GM19463 (cell line): ENCODE data around the gene STK33.

Source experiments
- ATAC-seq: cut with Tn5 transposase; IDR thresholded peaks from one replicate; pipeline ENCODE4 v1.9.1; 2021; ENCODE audit warnings: mild to moderate bottlenecking, moderate library complexity; ENCODE audit not compliant: unreplicated experiment

Gene STK33

GRCh38 chr11:8604078-8604723, 10.2 kb upstream of the STK33 start:
- ATAC-seq, result peak; percentile 97

- no peak for ATAC-seq
Observed at GRCh38 chr11:8603696-8604077, 9.7 kb upstream of the STK33 start.

DNA sequence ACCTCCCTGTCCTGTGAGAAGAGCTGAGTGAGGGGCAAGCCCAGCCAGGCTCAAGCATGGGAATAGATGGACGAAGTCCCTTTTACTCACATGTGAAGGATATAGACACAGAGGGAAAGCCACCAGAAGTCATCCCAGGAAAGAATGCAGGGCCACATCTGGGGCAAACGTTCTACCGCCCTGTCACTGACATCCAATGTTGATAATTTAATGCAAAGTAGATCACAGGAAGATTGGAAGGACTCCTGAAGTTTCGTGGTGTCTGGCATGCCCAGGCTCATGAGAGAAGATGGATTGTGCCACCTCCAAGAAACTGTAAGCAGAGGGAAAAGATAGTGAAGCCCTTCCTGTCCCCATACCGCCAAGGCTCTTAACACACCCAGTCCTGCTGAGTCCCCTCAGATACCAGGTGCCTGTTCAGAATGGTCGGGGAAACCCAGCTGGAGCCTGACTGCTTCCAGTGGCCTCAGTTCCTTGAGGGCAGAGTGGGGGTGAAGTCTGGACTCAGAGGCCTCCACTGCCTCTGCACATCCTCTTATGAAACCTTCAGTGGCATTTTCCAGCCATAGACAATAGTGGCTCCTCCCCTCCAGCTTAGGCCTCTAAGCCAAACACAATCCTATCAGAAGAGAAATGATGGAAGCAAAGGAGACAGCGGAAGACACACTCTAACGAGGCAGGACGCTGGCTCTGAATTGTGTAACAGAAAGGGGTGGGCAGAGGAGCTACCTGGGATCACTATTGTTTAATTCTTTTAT, 7.5 kb upstream of the STK33 start:
- ATAC-seq, result no peak

GRCh38 chr11:8598506-8598905, 4.5 kb upstream of the STK33 start:
- ATAC-seq, result no peak

GRCh38 chr11:8597182-8597581, 3.2 kb upstream of the STK33 start:
- no peak for ATAC-seq

- no peak for ATAC-seq
Observed at GRCh38 chr11:8596504-8597046, 2.5 kb upstream of the STK33 start.

GRCh38 chr11:8593455-8593854, 573 bp downstream of the STK33 start:
- ATAC-seq, result no peak

DNA sequence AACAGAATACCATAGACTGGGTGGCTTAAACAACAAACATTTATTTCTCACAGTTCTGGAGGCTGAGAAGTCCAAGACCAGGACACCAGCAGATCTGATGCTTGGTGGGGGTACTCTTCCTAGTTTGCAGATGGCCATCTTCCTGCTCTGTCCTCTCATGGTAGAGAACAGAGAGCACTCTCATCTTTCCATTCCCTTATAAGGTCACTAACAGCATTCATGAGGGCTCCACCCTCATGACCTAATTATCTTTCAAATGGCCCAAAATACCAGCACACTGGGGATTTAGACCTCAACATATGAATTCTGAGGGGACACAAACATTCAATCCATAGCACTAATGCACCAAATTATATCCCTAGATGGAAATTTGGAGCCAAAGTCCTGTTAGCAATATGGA, 6.1 kb downstream of the STK33 start:
- no peak for ATAC-seq

DNA sequence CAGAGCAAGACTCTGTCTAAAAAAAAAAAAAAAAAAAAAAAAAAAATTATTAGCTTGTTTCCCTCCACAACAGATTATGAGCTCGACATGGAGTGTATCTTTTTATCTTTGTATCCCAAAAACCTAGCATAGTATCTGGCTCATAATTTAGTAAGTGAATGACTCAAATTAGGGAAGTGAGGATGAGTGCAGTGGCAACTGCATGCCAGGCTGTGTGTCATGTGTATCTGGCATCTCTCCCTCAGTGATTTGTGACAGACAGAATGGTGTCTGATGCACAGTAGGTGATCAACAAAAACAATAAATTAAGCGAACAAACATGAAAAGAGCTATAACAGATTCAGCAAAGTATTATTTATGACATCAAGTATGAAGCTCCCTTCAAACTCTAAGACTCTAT, 7.2 kb downstream of the STK33 start:
- no peak for ATAC-seq

GRCh38 chr11:8586184-8586583, 7.8 kb downstream of the STK33 start:
- ATAC-seq, result no peak

DNA sequence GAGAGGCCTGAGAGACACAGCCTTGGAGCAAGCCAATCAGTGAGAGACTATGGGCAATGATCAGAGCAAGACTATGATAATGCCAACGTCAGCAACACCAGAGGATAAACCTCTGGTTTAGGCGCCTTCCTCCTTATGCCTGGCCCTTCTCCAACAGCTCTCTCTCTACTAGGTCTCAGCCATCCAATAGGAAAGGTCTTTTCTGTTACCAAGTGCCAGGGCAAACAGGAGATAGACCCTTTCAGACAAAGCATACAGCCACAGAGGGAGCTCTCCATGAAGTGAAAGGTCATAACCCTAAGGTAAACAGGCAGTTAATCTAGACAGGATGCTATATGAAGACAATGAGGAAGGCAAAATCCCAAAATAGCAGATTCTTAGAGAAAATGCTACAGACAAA, 9.5 kb downstream of the STK33 start:
- ATAC-seq, result no peak

GRCh38 chr11:8584082-8584481, 9.9 kb downstream of the STK33 start:
- no peak for ATAC-seq

GRCh38 chr11:8581300-8581699, 12.7 kb downstream of the STK33 start:
- ATAC-seq, result no peak

GRCh38 chr11:8577791-8578581, 16.0 kb downstream of the STK33 start:
- no peak for ATAC-seq

DNA sequence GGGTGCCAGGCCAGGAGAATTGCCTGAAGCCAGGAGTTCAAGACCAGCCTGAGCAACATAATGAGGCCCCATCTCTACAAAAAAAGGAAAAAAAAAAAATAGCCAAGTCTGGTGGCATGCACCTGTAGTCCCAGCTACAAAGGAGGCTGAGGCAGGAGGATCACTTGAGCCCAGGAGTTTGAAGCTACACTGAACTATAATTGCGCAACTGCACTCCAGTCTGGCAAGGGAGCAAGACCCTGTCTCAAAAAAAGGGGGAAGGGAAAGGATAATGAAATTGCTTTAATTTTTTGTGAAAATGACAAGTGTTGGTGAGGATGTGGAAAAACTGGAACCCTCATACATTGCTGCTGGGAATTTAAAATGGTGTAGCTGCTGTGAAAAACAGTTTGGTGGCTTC, 19.2 kb downstream of the STK33 start:
- no peak for ATAC-seq

DNA sequence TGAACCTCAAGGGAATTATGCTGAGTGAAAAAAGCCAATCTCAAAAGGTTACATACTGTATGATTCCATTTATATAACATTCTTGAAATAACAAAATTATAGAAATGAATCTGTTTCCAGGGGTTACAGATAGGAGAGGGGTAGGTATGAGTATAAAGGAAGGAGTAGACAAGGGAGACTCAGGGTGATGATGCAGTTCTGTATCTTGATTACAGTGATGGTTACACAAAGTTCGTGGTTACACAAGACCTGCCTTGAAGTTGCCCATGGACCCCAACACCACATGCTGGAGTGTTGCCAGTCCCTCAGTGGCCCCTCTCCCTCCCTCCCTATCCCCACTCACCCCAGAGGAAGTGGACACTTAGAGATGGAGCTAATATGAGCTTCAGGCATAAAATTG, 20.3 kb downstream of the STK33 start:
- no peak for ATAC-seq

DNA sequence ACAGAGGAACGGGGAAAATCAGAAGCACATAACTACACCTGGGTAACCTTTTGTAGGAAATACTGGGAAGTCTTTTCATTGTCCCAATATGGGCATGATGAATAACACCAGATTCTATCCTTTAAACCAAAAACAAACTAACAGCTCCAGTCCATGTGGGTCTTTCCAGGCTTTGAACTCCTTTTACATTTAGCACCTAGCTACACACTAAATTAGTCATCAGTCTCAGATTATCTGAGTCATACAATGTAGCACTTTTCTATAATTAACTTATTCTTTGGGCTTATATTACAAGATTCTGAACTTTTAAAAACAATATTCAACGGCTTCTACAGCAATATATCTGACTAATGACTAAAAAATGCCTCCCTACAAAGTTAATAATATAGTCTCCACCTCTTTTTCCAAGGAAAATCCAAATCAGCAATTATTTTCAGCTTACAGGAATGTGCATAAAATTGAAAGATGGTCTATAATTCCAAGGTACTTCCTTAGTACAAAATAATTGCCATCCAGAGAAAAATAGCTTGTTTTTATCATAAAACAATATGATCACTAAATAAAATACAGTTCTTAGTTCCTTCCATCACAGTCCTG, 26.3 kb downstream of the STK33 start:
- peak; percentile 65 for ATAC-seq

- no peak for ATAC-seq
Observed at GRCh38 chr11:8566613-8567210, 27.3 kb downstream of the STK33 start.

- ATAC-seq, result no peak
Observed at GRCh38 chr11:8564526-8564925, 29.5 kb downstream of the STK33 start.

GRCh38 chr11:8561461-8561860, 32.6 kb downstream of the STK33 start:
- ATAC-seq, result no peak

- ATAC-seq, result no peak
Observed at GRCh38 chr11:8558436-8558835, 35.6 kb downstream of the STK33 start.
